ENCODE data around the gene REEP1.
"Not testable (repeated sequence)": the region's sequence is repeated elsewhere in the genome, so short reads cannot be mapped to it uniquely, and the experiment has no call there.

The REEP1 gene

DNA sequence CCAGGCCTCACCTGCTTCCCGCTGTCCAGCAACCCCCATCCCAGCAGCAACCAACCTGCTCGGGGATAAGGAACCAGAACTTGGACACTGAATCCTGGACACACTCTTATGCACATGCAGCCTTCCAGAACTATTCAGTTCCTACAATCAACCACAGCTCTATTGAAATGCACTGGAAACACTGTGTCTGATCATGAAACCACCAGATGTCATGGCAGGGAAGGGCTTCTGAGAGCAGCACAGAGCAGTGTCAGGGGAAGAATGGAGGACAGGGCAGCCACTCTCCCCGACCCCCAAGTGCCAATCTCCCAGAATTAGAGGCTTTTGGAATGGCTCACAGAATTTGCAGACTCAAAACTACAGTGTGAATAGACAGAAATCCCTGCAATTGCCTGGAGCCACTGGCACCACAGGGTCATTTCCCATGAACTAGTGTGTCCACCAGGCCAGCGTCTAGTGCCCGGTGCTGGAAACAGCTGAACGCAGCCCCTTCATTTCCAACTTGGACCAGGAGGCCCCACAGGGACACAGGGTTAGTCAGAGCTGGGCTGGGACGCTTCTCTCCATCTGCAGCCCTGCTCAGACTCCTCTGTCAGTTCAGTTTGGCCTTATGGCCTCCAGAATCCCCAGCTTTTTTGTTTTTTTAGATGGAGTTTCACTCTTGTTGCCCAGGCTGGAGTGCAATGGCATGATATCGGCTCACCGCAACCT is 112.6 kb downstream of the REEP1 start:
- DNase-seq (ENCODE audit: low read depth in 2 of 2), result no peak

- DNase-seq (ENCODE audit: low read depth in 2 of 2), result no peak
Observed at GRCh38 chr2:86223927-86224560, 113.4 kb downstream of the REEP1 start.

DNA sequence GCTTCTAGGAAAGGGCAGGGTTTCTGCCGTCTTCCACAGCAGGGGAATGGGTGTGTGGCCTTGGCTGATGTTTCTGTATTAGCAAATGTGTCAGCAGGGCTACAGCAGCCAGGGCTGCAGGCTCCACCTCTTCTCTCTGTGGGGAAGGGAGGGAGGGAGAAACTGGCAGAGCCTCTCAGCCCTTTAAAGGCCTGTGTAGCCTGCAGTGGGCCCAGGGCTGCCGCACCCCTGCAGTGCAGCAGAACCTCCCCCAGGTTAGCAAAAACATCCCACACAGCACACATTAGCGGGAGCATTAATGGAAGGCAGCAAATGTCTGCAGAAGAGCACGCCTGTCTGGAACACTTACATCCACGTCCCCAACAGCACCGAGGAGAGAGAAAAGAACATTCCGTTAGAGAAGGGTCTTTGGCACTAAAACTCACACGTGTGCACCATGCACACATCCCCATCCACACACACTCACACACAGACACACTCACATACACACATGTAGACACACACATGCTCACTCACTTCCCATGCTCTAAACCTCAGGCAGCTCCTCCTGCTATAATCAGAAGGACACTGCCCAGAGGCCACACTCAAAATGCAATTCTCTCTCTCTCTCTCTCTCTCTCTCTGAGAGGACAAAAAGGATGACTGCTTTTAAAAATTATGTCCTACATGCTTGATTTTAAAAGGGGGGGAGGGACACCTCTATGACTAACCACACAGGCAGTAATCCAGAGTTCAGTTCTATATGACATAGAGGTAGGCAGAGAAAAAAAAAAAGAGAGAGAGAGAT is 114.1 kb downstream of the REEP1 start:
- DNase-seq (ENCODE audit: low read depth in 2 of 2), result no peak

- peak; percentile 28 to 46 for DNase-seq (ENCODE audit: low read depth in 2 of 2)
Observed at GRCh38 chr2:86221066-86221684, 116.3 kb downstream of the REEP1 start.

- no peak for DNase-seq (ENCODE audit: low read depth in 2 of 2)
Observed at GRCh38 chr2:86219896-86220295, 117.5 kb downstream of the REEP1 start.

DNA sequence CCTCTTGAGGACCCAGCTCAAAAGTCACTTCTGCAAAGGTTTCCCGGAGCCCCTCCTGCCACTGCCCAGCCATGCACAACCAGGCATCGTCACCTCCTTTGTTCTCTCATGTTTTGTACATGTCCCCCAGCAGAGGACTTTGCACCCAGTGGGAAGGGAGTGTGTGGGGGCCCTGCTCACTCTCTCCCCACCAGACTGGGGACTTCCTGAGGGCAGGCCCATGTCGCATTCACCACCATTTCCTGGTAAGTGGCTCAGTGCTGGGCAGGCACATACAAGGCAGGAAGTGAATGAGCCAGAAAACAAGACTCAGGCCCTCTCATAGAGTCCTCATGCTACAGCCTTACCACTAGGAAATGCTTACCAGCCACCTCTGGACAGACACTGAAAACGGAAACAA is 119.3 kb downstream of the REEP1 start:
- DNase-seq (ENCODE audit: low read depth in 2 of 2), result no peak

- no peak for DNase-seq (ENCODE audit: low read depth in 2 of 2)
Observed at GRCh38 chr2:86216575-86217555, 120.6 kb downstream of the REEP1 start.

- no peak for DNase-seq (ENCODE audit: low read depth in 2 of 2)
Observed at GRCh38 chr2:86214503-86214832, 123.0 kb downstream of the REEP1 start.

DNA sequence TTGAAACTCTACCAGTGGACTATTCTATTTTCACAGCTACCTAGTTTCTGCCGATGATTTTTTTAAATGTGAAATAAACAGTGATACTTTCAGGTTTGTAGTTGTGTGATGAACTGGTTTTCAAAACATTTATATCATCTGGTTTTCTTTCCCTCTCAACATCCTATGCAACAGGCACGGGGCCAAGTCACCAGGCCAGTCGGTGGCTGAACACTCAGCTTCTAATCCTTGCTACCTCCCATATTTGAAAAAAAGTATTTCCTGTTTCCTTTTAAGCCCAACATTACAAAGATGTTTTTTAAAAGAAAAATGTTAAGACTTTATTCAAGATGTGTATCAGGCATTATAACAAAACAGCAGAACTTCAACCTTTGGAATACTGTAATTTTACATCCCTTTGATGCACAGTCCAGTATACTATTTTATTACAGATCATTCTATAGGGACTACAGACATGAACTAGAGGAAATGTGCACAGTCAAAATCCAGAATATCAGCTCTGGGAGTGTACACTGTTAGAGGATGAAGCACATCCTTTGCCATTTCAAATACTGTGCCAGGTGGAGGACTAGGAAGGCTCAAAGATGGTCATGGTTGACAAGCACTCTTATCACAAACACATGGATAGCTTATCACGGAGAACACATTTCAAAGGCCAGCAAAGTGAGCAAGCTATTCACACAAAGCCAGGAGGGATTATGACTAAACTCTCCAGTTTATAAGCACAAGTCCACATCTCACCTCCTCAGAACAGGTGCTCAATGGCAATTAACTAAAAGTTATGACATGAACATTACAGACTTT is 123.5 kb downstream of the REEP1 start:
- no peak for DNase-seq (ENCODE audit: low read depth in 2 of 2)

- no peak for DNase-seq (ENCODE audit: low read depth in 2 of 2)
Observed at GRCh38 chr2:86213056-86213455, 124.4 kb downstream of the REEP1 start.

DNA sequence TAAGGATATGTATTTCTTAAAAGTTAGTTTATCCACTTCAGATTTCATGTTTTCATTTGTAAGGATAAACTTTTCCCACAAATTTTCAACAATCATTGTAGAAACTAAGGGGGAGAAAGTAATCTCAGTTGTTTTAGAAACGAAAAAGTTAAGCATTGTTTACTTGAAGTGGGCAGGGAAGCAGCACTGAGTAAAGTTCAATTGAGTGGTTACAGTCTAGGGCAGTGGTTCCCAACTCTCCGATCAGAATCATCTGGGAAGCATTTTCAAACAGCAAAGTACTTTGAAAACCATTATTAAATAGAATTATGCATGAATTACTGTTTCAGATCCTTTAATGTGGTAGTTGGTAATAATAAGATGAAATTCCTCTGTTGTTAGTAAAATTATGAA is 125.6 kb downstream of the REEP1 start:
- no peak for DNase-seq (ENCODE audit: low read depth in 2 of 2)

DNA sequence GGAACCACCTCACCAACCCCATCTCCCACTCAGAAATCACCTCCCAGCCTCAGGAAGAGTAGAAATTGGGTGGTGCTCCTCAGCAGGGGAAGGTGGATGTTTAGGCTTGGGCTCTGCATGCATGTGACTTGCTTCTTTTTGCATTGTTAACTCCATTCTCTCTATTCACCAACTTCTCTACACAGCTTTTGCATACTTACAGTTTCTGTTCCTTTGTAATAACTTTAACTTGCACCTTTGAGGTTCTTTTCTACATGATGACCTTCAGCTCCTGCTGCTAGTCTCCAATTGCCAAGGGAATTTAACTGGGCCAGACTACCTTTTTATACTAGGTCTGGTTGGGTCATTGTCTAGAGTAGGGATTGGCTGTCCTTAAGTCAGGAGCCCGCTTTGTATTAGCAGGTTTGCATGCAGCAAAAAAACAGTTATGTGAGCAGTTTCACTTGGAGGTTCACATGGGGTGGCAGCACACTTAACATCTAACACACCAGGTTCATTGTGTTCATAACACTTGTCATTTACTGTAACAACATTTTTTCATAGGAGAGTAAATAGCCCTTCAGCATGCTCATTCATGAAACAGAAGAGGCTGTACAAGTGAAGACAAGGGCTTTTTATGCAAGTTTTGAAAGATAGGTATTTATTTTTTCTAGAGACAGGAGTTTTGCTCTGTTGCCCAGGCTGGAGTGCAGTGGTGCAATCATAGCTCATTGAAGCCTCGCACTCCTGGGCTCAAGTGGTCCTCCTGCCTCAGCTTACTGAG is 126.2 kb downstream of the REEP1 start:
- no peak for DNase-seq (ENCODE audit: low read depth in 2 of 2)

GRCh38 chr2:86204458-86204857 is 133.0 kb downstream of the REEP1 start:
- DNase-seq (ENCODE audit: low read depth in 2 of 2), result no peak

DNA sequence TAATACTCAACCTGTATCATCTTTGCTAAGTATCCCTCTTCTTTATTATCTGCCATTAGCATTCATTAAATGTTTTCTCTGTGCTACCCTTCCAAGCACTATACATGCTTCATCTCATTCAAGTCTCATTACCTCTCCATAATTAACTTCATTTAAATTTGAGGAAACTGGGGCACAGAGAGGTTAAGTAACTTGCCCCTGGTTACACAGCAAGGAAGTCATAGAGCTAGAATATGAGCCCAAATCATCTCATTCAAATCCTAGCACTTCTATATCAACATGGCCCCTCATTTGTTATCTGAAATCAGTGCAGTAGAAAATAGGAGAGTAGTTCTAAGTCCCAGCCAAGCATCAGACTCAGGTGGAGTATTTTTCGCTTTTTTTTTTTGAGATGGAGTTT is 133.8 kb downstream of the REEP1 start:
- DNase-seq (ENCODE audit: low read depth in 2 of 2), result no peak

- no peak for DNase-seq (ENCODE audit: low read depth in 2 of 2)
Observed at GRCh38 chr2:86202702-86203101, 134.7 kb downstream of the REEP1 start.

- no peak for DNase-seq (ENCODE audit: low read depth in 2 of 2)
Observed at GRCh38 chr2:86202336-86202692, 135.1 kb downstream of the REEP1 start.

- DNase-seq (ENCODE audit: low read depth in 2 of 2), result no peak
Observed at GRCh38 chr2:86201671-86202335, 135.6 kb downstream of the REEP1 start.

DNA sequence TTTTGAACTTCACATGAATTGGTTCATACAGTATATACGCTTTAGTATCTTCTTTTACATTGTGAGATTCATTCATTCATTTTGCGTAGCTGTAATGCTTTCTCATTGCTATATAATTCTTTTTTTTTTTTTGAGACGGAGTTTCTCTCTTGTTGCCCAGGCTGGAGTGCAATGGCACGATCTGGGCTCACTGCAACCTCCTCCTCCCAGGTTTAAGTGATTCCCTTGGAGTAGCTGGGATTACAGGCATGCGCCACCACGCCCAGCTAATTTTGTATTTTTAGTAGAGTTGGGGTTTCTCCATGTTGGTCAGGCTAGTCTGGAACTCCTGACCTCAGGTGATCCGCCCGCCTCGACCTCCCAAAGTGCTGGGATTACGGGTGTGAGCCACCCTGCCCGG is 136.9 kb downstream of the REEP1 start:
- DNase-seq (ENCODE audit: low read depth in 2 of 2), result not testable (repeated sequence)

GRCh38 chr2:86199834-86200177 is 137.6 kb downstream of the REEP1 start:
- no peak for DNase-seq (ENCODE audit: low read depth in 2 of 2)

Measured in stimulated activated CD4-positive, alpha-beta T cell treated with anti-CD3 and anti-CD28 coated beads, Interleukin-12 subunit alpha, Interleukin-12 subunit beta, amount 100 ng/mL, for 24 hours (primary cell).